A549 (cell line): ENCODE results near the gene PLOD3.

Experiments
- EP300 ChIP-seq, 2 experiments: fragments of >200 bp; sonication (Bioruptor Twin); formaldehyde crosslinking; IDR thresholded peaks; 2 replicates in 1 of 2; 3 replicates in 1 of 2; pipeline ENCODE4 v1.6.1; 2016 to 2017
- JUNB ChIP-seq: fragments of >200 bp; sonication (Bioruptor Twin); formaldehyde crosslinking; IDR thresholded peaks from 2 replicates; pipeline ENCODE4 v1.6.1; 2016
- KDM5A ChIP-seq: fragments of 200-600 bp; sonication (generic); IDR thresholded peaks from 2 replicates; pipeline ENCODE4 v1.6.1; 2016; ENCODE audit warnings: antibody characterized with exemption, mild to moderate bottlenecking
- MYC ChIP-seq: IDR thresholded peaks from 2 replicates; pipeline ENCODE4 v1.6.1; 2012; ENCODE audit warnings: mild to moderate bottlenecking, inconsistent platforms, low read length, improper control_type of control experiment, borderline replicate concordance
- POLR2A ChIP-seq: IDR thresholded peaks from 2 replicates; pipeline ENCODE4 v1.6.1; 2012; ENCODE audit warnings: mild to moderate bottlenecking, low read length
- RNF2 ChIP-seq: fragments of 200-600 bp; sonication (generic); IDR thresholded peaks from 2 replicates; pipeline ENCODE4 v1.6.1; 2016; ENCODE audit warnings: low read depth, mild to moderate bottlenecking, antibody characterized with exemption, moderate library complexity, borderline replicate concordance
- ZSCAN20 ChIP-seq: fragments of 250-450 bp; sonication (Bioruptor Pico); IDR thresholded peaks from 2 replicates; pipeline ENCODE4 v1.8.0; 2022; ENCODE audit warnings: mild to moderate bottlenecking, moderate library complexity
- TF ChIP-seq, protein P1 (sequence below): fragments of >200 bp; sonication (Bioruptor Twin); formaldehyde crosslinking; IDR thresholded peaks from 3 replicates; pipeline ENCODE4 v1.5.1; 2016

DNA sequence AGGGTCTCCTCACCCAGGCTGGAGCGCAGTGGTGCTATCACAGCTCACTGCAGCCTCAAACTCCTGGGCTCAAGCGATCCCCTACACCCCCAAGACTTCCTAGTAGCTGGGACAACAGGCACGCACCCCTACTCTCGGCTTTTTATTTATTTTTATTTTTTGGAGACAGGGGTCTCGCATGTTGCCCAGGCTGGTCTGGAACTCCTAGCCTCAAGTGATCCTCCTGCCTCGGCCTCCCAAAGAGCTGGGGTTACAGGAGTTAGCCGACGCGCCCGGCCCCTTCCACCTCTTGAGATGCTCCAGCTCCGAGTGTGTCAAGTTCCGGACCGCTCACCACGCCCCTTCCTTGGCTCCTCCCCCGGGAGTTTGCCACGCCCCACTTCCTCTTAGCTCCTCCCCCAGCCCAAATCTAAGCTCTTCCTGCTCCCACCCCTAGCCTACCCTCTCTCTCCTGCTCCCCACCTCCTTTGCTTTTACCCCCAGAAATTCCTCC lies 43.6 kb downstream of the PLOD3 start:
- TF ChIP-seq EP300 (IDR thresholded peaks at IDR 0.05), result no peak
- TF ChIP-seq RNF2, result no peak
- TF ChIP-seq POLR2A, result no peak
- TF ChIP-seq, protein P1, sequence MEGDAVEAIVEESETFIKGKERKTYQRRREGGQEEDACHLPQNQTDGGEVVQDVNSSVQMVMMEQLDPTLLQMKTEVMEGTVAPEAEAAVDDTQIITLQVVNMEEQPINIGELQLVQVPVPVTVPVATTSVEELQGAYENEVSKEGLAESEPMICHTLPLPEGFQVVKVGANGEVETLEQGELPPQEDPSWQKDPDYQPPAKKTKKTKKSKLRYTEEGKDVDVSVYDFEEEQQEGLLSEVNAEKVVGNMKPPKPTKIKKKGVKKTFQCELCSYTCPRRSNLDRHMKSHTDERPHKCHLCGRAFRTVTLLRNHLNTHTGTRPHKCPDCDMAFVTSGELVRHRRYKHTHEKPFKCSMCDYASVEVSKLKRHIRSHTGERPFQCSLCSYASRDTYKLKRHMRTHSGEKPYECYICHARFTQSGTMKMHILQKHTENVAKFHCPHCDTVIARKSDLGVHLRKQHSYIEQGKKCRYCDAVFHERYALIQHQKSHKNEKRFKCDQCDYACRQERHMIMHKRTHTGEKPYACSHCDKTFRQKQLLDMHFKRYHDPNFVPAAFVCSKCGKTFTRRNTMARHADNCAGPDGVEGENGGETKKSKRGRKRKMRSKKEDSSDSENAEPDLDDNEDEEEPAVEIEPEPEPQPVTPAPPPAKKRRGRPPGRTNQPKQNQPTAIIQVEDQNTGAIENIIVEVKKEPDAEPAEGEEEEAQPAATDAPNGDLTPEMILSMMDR, result no peak
- no peak for TF ChIP-seq JUNB
- TF ChIP-seq ZSCAN20 (CRISPR knock-in tag), result no peak
- TF ChIP-seq KDM5A, result no peak
- no peak for TF ChIP-seq MYC
